Ishikawa (cell line): ENCODE results near the gene ACBD6.

ENCODE experiments used
- CEBPB ChIP-seq: IDR thresholded peaks from 2 replicates; pipeline ENCODE4 v1.6.1; 2012
- CREB1 ChIP-seq: IDR thresholded peaks from 2 replicates; pipeline ENCODE4 v1.6.1; 2012; ENCODE audit warnings: low read depth
- EP300 ChIP-seq: IDR thresholded peaks from 2 replicates; pipeline ENCODE4 v1.6.1; 2012; ENCODE audit warnings: borderline replicate concordance
- FOXM1 ChIP-seq: IDR thresholded peaks from 2 replicates; pipeline ENCODE4 v1.6.1; 2012; ENCODE audit warnings: low read depth, borderline replicate concordance
- MAX ChIP-seq: IDR thresholded peaks from 2 replicates; pipeline ENCODE4 v1.6.1; 2012
- RAD21 ChIP-seq: IDR thresholded peaks from 2 replicates; pipeline ENCODE4 v1.6.1; 2012; ENCODE audit warnings: low read depth
- TAF1 ChIP-seq: IDR thresholded peaks from 2 replicates; pipeline ENCODE4 v1.6.1; 2012; ENCODE audit warnings: low read depth, mild to moderate bottlenecking
- USF1 ChIP-seq: IDR thresholded peaks from 2 replicates; pipeline ENCODE4 v1.6.1; 2012
- ZBTB7A ChIP-seq: IDR thresholded peaks from 2 replicates; pipeline ENCODE4 v1.6.1; 2012; ENCODE audit warnings: low read depth

- no peak for TF ChIP-seq ZBTB7A
- TF ChIP-seq USF1, result no peak
- TF ChIP-seq MAX, result no peak
- no peak for TF ChIP-seq EP300
- TF ChIP-seq RAD21, result no peak
- no peak for TF ChIP-seq CREB1
- TF ChIP-seq FOXM1, result no peak
- TF ChIP-seq TAF1, result no peak
- no peak for TF ChIP-seq CEBPB
Measured at GRCh38 chr1:180530501-180530900, 28.1 kb upstream of the ACBD6 start.
